ENCODE results near the gene TBCEL.

The TBCEL gene

DNA sequence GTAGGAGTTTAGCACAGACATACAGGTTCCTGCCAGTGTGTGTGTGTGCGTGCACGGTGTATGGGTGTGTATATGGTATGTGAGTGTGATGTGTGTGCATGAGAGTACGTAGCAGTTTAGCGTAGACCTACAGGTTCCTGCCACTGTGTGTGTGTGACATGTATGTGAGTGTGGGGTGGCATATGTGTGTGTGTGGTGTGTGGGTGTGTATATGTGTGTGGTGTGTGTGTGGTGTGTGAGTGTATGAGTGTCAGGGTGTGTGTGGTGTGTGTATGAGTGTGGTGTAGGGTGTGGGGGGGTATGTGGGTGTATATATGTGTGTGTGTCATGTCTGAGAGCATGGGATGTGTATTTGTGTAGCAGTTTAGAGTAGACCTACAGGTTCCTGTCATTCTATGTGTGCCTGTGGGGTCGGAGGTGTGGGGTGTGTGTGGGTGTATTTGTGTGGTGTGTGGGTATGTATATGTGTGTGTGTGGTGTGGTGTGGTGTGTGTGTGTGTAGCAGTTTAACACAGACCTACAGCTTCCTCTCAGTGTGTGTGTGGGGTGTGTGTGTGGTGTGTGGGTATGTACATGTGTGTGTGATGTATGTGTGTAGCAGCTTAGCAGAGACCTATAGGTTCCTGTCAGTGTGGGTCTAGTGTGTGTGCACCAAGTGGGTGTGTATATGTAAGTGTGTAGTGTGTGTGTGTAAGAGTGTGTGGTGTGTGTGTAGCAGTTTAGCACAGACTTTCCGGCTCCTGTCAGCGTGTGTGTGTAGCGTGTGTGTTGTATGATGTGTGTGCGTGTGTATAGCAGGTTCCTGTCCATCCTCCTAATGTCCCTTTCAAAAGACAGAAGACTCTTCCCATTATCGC is 31.8 kb upstream of the TBCEL start:
- H3K4me1 ChIP-seq (ENCODE audit: control insufficient read depth, insufficient read depth, low read depth, low read length), result no peaks in the 10 kb centered on the region
- no peak overlapping the region for H4K8ac ChIP-seq (ENCODE audit: low read length)
- H3K36me3 ChIP-seq (ENCODE audit: control insufficient read depth in 1 of 2, insufficient read depth in 2 of 2, low read depth in 1 of 2, low read length in 2 of 2), result no peaks in the 10 kb centered on the region
- H2BK15ac ChIP-seq (ENCODE audit: low read depth, poor library complexity, severe bottlenecking), result no peak overlapping the region
- DNase-seq, result no peak
- WGBS, result 89% methylated on average over 5 of the region's 10 CpGs
- no peak overlapping the region for H3K27ac ChIP-seq (ENCODE audit: low read length, poor library complexity, severe bottlenecking)
- no peak overlapping the region for H3K4ac ChIP-seq (ENCODE audit: low read depth in 1 of 2, low read length in 2 of 2)
- H3K23ac ChIP-seq (ENCODE audit: low read length in 2 of 2), result peak overlapping the region in 1 of 2 experiments; percentile 9
- no peaks in the 10 kb centered on the region for H3K9me3 ChIP-seq (ENCODE audit: control insufficient read depth, low read length)
- H3K27me3 ChIP-seq (ENCODE audit: control insufficient read depth in 1 of 2, insufficient read depth in 1 of 2, low read length in 2 of 2), result peaks cover 36 to 57% of the 10 kb centered on the region in 2 experiments
- no peak overlapping the region for H2AK5ac ChIP-seq (ENCODE audit: low read length, severe bottlenecking)
- peak overlapping the region in 1 of 2 experiments; percentile 74 for H3K14ac ChIP-seq (ENCODE audit: low read length in 2 of 2)
- no peak overlapping the region for H3K4me2 ChIP-seq (ENCODE audit: low read length, poor library complexity, severe bottlenecking)
- H2BK12ac ChIP-seq (ENCODE audit: low read length in 2 of 2), result no peak overlapping the region
- no peak overlapping the region for H2BK5ac ChIP-seq (ENCODE audit: low read depth, low read length, poor library complexity, severe bottlenecking)
- H3K18ac ChIP-seq (ENCODE audit: low read depth in 1 of 2, low read length in 2 of 2), result no peak overlapping the region
- no peak overlapping the region for H3K4me3 ChIP-seq (ENCODE audit: insufficient read depth in 1 of 2, low read depth in 1 of 2, low read length in 2 of 2)
- H3K79me1 ChIP-seq (replicated peaks; ENCODE audit: low read length, poor library complexity, severe bottlenecking), result no peaks in the 10 kb centered on the region
- no peak overlapping the region for H2BK120ac ChIP-seq (ENCODE audit: low read depth, low read length)
- H4K91ac ChIP-seq (ENCODE audit: low read length), result no peak overlapping the region
- no peak overlapping the region for H3K9ac ChIP-seq (ENCODE audit: low read length)
- no peak overlapping the region for H2AFZ ChIP-seq (ENCODE audit: low read depth, low read length)

- Histone ChIP-seq H2BK120ac (ENCODE audit: low read depth, low read length) (no peak overlapping the region), H4K8ac (ENCODE audit: low read length) (no peak overlapping the region), H3K23ac (ENCODE audit: low read length in 2 of 2) (no peak overlapping the region), H3K4me3 (ENCODE audit: insufficient read depth in 1 of 2, low read depth in 1 of 2, low read length in 2 of 2) (no peak overlapping the region), H2BK15ac (ENCODE audit: low read depth, poor library complexity, severe bottlenecking) (no peak overlapping the region), H3K4ac (ENCODE audit: low read depth in 1 of 2, low read length in 2 of 2) (no peak overlapping the region), H3K4me1 (ENCODE audit: control insufficient read depth, insufficient read depth, low read depth, low read length) (no peaks in the 10 kb centered on the region), H3K9me3 (ENCODE audit: control insufficient read depth, low read length) (no peaks in the 10 kb centered on the region), H4K91ac (ENCODE audit: low read length) (no peak overlapping the region), H3K9ac (ENCODE audit: low read length) (no peak overlapping the region), H3K4me2 (ENCODE audit: low read length, poor library complexity, severe bottlenecking) (no peak overlapping the region), H3K36me3 (ENCODE audit: control insufficient read depth in 1 of 2, insufficient read depth in 2 of 2, low read depth in 1 of 2, low read length in 2 of 2) (no peaks in the 10 kb centered on the region), H3K27ac (ENCODE audit: low read length, poor library complexity, severe bottlenecking) (no peak overlapping the region), H2BK12ac (ENCODE audit: low read length in 2 of 2) (no peak overlapping the region), H3K18ac (ENCODE audit: low read depth in 1 of 2, low read length in 2 of 2) (no peak overlapping the region), H2AFZ (ENCODE audit: low read depth, low read length) (no peak overlapping the region), H2AK5ac (ENCODE audit: low read length, severe bottlenecking) (no peak overlapping the region), H3K14ac (ENCODE audit: low read length in 2 of 2) (no peak overlapping the region), H2BK5ac (ENCODE audit: low read depth, low read length, poor library complexity, severe bottlenecking) (no peak overlapping the region), H3K79me1 (replicated peaks; ENCODE audit: low read length, poor library complexity, severe bottlenecking) (no peaks in the 10 kb centered on the region), H3K27me3 (ENCODE audit: control insufficient read depth in 1 of 2, insufficient read depth in 1 of 2, low read length in 2 of 2) (peaks cover 35 to 57% of the 10 kb centered on the region in 2 experiments)
- no peak for DNase-seq
- 60% methylated on average over 1 of the region's 1 CpG for WGBS
Measured at GRCh38 chr11:120994091-120994859, 29.6 kb upstream of the TBCEL start.

DNA sequence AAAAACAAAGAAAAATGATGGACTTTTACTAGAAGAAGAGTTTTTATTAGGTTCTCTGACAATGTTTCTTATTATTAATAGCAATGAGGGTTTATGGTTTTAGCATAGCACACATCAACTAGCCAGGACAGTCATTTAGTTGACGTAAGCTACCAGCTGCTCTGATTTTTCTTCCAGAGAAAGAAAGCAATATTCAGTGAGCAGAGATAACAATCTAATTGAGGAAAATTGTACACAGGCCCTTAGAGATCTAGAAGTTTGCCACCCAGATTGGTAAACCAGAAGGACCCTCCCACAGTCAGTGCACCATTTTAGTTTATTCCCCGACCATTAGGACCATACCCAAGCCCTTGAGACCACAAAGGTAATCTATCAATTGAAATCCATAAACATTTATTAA is 28.7 kb upstream of the TBCEL start:
- H4K8ac ChIP-seq (ENCODE audit: low read length), result no peak overlapping the region
- no peak overlapping the region for H2BK15ac ChIP-seq (ENCODE audit: low read depth, poor library complexity, severe bottlenecking)
- peaks cover 29 to 58% of the 10 kb centered on the region in 2 experiments for H3K27me3 ChIP-seq (ENCODE audit: control insufficient read depth in 1 of 2, insufficient read depth in 1 of 2, low read length in 2 of 2)
- H3K9me3 ChIP-seq (ENCODE audit: control insufficient read depth, low read length), result no peaks in the 10 kb centered on the region
- no peaks in the 10 kb centered on the region for H3K4me1 ChIP-seq (ENCODE audit: control insufficient read depth, insufficient read depth, low read depth, low read length)
- no peak overlapping the region for H2BK120ac ChIP-seq (ENCODE audit: low read depth, low read length)
- H3K36me3 ChIP-seq (ENCODE audit: control insufficient read depth in 1 of 2, insufficient read depth in 2 of 2, low read depth in 1 of 2, low read length in 2 of 2), result no peaks in the 10 kb centered on the region
- 82% methylated on average over 1 of the region's 2 CpGs for whole genome bisulfite sequencing
- no peak overlapping the region for H3K4me2 ChIP-seq (ENCODE audit: low read length, poor library complexity, severe bottlenecking)
- no peak overlapping the region for H3K4me3 ChIP-seq (ENCODE audit: insufficient read depth in 1 of 2, low read depth in 1 of 2, low read length in 2 of 2)
- H3K23ac ChIP-seq (ENCODE audit: low read length in 2 of 2), result no peak overlapping the region
- no peak overlapping the region for H2AFZ ChIP-seq (ENCODE audit: low read depth, low read length)
- no peak overlapping the region for H4K91ac ChIP-seq (ENCODE audit: low read length)
- no peaks in the 10 kb centered on the region for H3K79me1 ChIP-seq (replicated peaks; ENCODE audit: low read length, poor library complexity, severe bottlenecking)
- H3K4ac ChIP-seq (ENCODE audit: low read depth in 1 of 2, low read length in 2 of 2), result no peak overlapping the region
- no peak overlapping the region for H3K27ac ChIP-seq (ENCODE audit: low read length, poor library complexity, severe bottlenecking)
- no peak overlapping the region for H2BK12ac ChIP-seq (ENCODE audit: low read length in 2 of 2)
- DNase-seq, result no peak
- no peak overlapping the region for H3K18ac ChIP-seq (ENCODE audit: low read depth in 1 of 2, low read length in 2 of 2)
- no peak overlapping the region for H3K9ac ChIP-seq (ENCODE audit: low read length)
- H2AK5ac ChIP-seq (ENCODE audit: low read length, severe bottlenecking), result no peak overlapping the region
- no peak overlapping the region for H3K14ac ChIP-seq (ENCODE audit: low read length in 2 of 2)
- H2BK5ac ChIP-seq (ENCODE audit: low read depth, low read length, poor library complexity, severe bottlenecking), result no peak overlapping the region

DNA sequence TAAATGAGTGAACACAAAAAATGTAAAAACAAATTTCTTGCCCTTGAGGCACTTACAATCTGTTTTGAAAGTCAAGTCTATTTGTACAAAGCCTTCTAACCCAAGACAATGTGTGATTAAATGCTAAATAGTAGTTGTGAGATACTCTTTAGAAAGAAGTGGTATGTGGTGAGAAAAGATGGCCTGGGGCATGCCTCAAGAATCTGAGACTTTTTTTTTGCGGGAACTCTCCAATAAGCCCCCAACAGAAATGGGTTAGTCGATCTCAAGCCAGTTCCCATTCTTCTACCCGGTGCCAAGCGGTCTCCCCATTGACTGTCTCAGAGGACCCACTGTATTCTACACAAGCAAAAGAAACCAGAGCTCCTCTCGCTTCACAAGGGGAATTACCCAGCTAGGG is 26.9 kb upstream of the TBCEL start:
- Histone ChIP-seq H2BK120ac (ENCODE audit: low read depth, low read length) (no peak overlapping the region), H3K4ac (ENCODE audit: low read depth in 1 of 2, low read length in 2 of 2) (no peak overlapping the region), H2BK5ac (ENCODE audit: low read depth, low read length, poor library complexity, severe bottlenecking) (no peak overlapping the region), H3K27ac (ENCODE audit: low read length, poor library complexity, severe bottlenecking) (no peak overlapping the region), H3K14ac (ENCODE audit: low read length in 2 of 2) (no peak overlapping the region), H3K79me1 (replicated peaks; ENCODE audit: low read length, poor library complexity, severe bottlenecking) (no peaks in the 10 kb centered on the region), H2BK15ac (ENCODE audit: low read depth, poor library complexity, severe bottlenecking) (no peak overlapping the region), H3K23ac (ENCODE audit: low read length in 2 of 2) (no peak overlapping the region), H4K8ac (ENCODE audit: low read length) (no peak overlapping the region), H3K9me3 (ENCODE audit: control insufficient read depth, low read length) (no peaks in the 10 kb centered on the region), H2AK5ac (ENCODE audit: low read length, severe bottlenecking) (no peak overlapping the region), H2BK12ac (ENCODE audit: low read length in 2 of 2) (no peak overlapping the region), H3K4me3 (ENCODE audit: insufficient read depth in 1 of 2, low read depth in 1 of 2, low read length in 2 of 2) (no peak overlapping the region), H3K4me1 (ENCODE audit: control insufficient read depth, insufficient read depth, low read depth, low read length) (no peaks in the 10 kb centered on the region), H3K9ac (ENCODE audit: low read length) (no peak overlapping the region), H2AFZ (ENCODE audit: low read depth, low read length) (no peak overlapping the region), H3K27me3 (ENCODE audit: control insufficient read depth in 1 of 2, insufficient read depth in 1 of 2, low read length in 2 of 2) (peaks cover 19 to 47% of the 10 kb centered on the region in 2 experiments), H3K4me2 (ENCODE audit: low read length, poor library complexity, severe bottlenecking) (no peak overlapping the region), H3K18ac (ENCODE audit: low read depth in 1 of 2, low read length in 2 of 2) (no peak overlapping the region), H3K36me3 (ENCODE audit: control insufficient read depth in 1 of 2, insufficient read depth in 2 of 2, low read depth in 1 of 2, low read length in 2 of 2) (no peaks in the 10 kb centered on the region), H4K91ac (ENCODE audit: low read length) (no peak overlapping the region)
- no peak for DNase-seq
- 91% methylated on average over 5 of the region's 5 CpGs for WGBS
